Stomach (tissue), 9 donors: ENCODE measurements around the gene CRYGD. TPM values are rescaled to one million over a fixed set of nuclear protein-coding genes. Genes with fewer than 3 reads are reported as not detected.

Experiments
- DNase-seq, 2 donors: peaks; one replicate each; pipeline versions ENCODE4 v3.0.0 to v3.0.0-alpha.2; 2013 to 2019
- H3K27ac ChIP-seq, 5 donors: fragments of 200-600 bp in 4 of 5; sonication (generic) in 4 of 5; one replicate each; pipeline ENCODE4 v1.5.1; 2013 to 2019; ENCODE audit warnings: mild to moderate bottlenecking in 1 of 5, moderate library complexity in 1 of 5
- H3K27me3 ChIP-seq, 3 donors: fragments of 200-600 bp; sonication (generic); one replicate each; pipeline ENCODE4 v1.5.1; 2017 to 2019; ENCODE audit warnings: mixed run types in 1 of 3
- H3K36me3 ChIP-seq, 4 donors: fragments of 200-600 bp; sonication (generic); 1 replicate in 3 of 4; 2 replicates in 1 of 4; pipeline ENCODE4 v1.5.1; 2016 to 2019
- H3K4me1 ChIP-seq, 4 donors: fragments of 200-600 bp; sonication (generic); one replicate each; pipeline ENCODE4 v1.5.1; 2016 to 2019
- H3K4me3 ChIP-seq, 4 donors: fragments of 200-600 bp; sonication (generic) in 3 of 4; one replicate each; pipeline ENCODE4 v1.5.1; 2016 to 2019; ENCODE audit warnings: mild to moderate bottlenecking in 1 of 4
- H3K9me3 ChIP-seq, 4 donors: fragments of 200-600 bp; sonication (generic); one replicate each; pipeline ENCODE4 v1.5.1; 2016 to 2019
- CTCF ChIP-seq, 7 experiments: fragments of 450-650 bp in 4 of 7; fragments of 200-600 bp in 3 of 7; sonication (generic) in 3 of 7; IDR thresholded peaks; one replicate each; pipeline ENCODE4 v1.5.1; 2016 to 2019; ENCODE audit warnings: antibody characterized with exemption in 7 of 7, control low read depth in 2 of 7, mild to moderate bottlenecking in 1 of 7
- EP300 ChIP-seq: sonication (generic); formaldehyde crosslinking; IDR thresholded peaks from one replicate; pipeline ENCODE4 v1.6.1; 2017; ENCODE audit warnings: antibody characterized with exemption
- POLR2A ChIP-seq, 4 donors: fragments of 450-650 bp; IDR thresholded peaks; one replicate each; pipeline ENCODE4 v1.6.1; 2016; ENCODE audit warnings: antibody characterized with exemption in 4 of 4, control low read depth in 2 of 4, mild to moderate bottlenecking in 1 of 4, moderate library complexity in 1 of 4
- POLR2AphosphoS5 ChIP-seq, 3 donors: sonication (generic); formaldehyde crosslinking; IDR thresholded peaks; one replicate each; pipeline ENCODE4 v1.6.1; 2016; ENCODE audit warnings: antibody characterized with exemption in 3 of 3
- WGBS, 5 donors: extraction: QIAGEN DNeasy Blood & Tissue Kit in 3 of 5; methylation state at CpG; one replicate each; pipeline versions ENCODE4 v1.1.5 to v1.1.7; 2013 to 2018; 5-methylcytosine and 5-hydroxymethylcytosine counted together
- intact Hi-C: fragments of 100-400 bp; cut with DNase I; formaldehyde crosslinking; loops from one replicate; pipeline ENCODE4 v1.15.1; 2023; ENCODE audit warnings: low total_unique reads
- polyA plus RNA-seq, 3 donors: library from polyadenylated mRNA; stranded (reverse); fragments of 200-250 nt; gene quantifications; one replicate each; pipeline ENCODE4 v1.2.3, GENCODE V29; 2013
- total RNA-seq, 5 donors: library from RNA; depleted of rRNA; stranded (reverse); fragments of >200 nt; gene quantifications; one replicate each; pipeline versions ENCODE4 v1.1.0 to v1.2.3, GENCODE V29; 2014 to 2016
- donor health status: healthy with polysubstance abuse.
- donor health status: Bipolar disorder and iron deficiency.
- donor health status: healthy.

CRYGD gene
- total and polyA plus RNA-seq, 8 donors: not detected

GRCh38 chr2:208147759-208148158 is 23.4 kb upstream of the CRYGD start:
- Histone ChIP-seq H3K27me3 (no peaks in the 10 kb centered on the region), H3K27ac (no peak overlapping the region), H3K9me3 (peaks cover 0 to 8% (median 2%) of the 10 kb centered on the region in 4 donors), H3K4me1 (peaks cover 0 to 5% (median 0%) of the 10 kb centered on the region in 4 donors), H3K36me3 (no peaks in the 10 kb centered on the region), H3K4me3 (no peak overlapping the region)
- WGBS, 5 donors: 76 to 89% (median 82%) methylated on average over 3 of the region's 3 CpGs
- intact Hi-C loops: no loop called here
- no peak for DNase-seq
- TF ChIP-seq POLR2AphosphoS5 (IDR thresholded peaks at IDR 0.05) (no peak), CTCF (IDR thresholded peaks at IDR 0.05) (no peak), POLR2A (IDR thresholded peaks at IDR 0.05) (no peak), EP300 (no peak)

DNA sequence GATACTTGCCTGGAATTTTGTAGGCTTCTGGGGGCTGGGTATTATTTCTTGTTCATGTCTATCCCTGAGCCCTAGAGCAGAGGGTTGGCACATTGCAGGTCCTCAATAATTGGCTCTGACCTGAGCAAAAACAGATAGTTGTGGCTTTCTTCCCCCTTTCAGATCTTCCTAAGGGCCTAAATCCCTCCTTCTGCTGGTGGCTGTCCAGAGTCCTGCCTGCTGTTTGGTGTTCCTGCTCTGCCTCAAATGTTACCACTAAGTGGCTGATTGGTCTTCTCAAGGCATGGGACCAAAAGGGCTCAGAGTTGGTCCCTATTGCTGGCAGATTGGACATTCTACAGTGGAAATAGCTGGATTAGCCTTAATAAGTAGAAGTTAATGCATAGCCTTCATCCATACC is 22.7 kb upstream of the CRYGD start:
- intact Hi-C loops: no loop called here
- no peaks in the 10 kb centered on the region for H3K27me3 ChIP-seq
- no peak overlapping the region for H3K27ac ChIP-seq

GRCh38 chr2:208146006-208146405 is 21.7 kb upstream of the CRYGD start, which contains the start of gene CRYGB:
CRYGB (minus strand) TSS chr2:208146158; CDS start chr2:208146120, 38 bp downstream.
- DNase-seq: no peak
- WGBS, 5 donors: 61 to 80% (median 63%) methylated on average over 6 of the region's 6 CpGs
- H3K27me3 ChIP-seq: no peaks in the 10 kb centered on the region
- no peaks in the 10 kb centered on the region for H3K36me3 ChIP-seq
- no peak for TF ChIP-seq CTCF (IDR thresholded peaks at IDR 0.05)
- no peak for TF ChIP-seq POLR2A (IDR thresholded peaks at IDR 0.05)
- no peak for TF ChIP-seq POLR2AphosphoS5 (IDR thresholded peaks at IDR 0.05)
- no peak for TF ChIP-seq EP300
- H3K27ac ChIP-seq: no peak within 1 kb of the TSS
- H3K4me3 ChIP-seq: no peak within 1 kb of the TSS
- peaks cover 0 to 11% (median 3%) of the 10 kb centered on the region in 4 donors for H3K4me1 ChIP-seq
- intact Hi-C loops: no loop called here
- no peaks in the 10 kb centered on the region for H3K9me3 ChIP-seq

More for the DNA sequence above, 22.7 kb upstream of the CRYGD start:
- no peak for TF ChIP-seq POLR2A (IDR thresholded peaks at IDR 0.05)
- TF ChIP-seq CTCF (IDR thresholded peaks at IDR 0.05): no peak
- no peak for TF ChIP-seq POLR2AphosphoS5 (IDR thresholded peaks at IDR 0.05)
- no peak for TF ChIP-seq EP300
- no peak for DNase-seq
- peaks cover 0 to 11% (median 3%) of the 10 kb centered on the region in 4 donors for H3K4me1 ChIP-seq
- H3K4me3 ChIP-seq: no peak overlapping the region
- H3K36me3 ChIP-seq: no peaks in the 10 kb centered on the region
- peaks cover 0 to 8% (median 2%) of the 10 kb centered on the region in 4 donors for H3K9me3 ChIP-seq

DNA sequence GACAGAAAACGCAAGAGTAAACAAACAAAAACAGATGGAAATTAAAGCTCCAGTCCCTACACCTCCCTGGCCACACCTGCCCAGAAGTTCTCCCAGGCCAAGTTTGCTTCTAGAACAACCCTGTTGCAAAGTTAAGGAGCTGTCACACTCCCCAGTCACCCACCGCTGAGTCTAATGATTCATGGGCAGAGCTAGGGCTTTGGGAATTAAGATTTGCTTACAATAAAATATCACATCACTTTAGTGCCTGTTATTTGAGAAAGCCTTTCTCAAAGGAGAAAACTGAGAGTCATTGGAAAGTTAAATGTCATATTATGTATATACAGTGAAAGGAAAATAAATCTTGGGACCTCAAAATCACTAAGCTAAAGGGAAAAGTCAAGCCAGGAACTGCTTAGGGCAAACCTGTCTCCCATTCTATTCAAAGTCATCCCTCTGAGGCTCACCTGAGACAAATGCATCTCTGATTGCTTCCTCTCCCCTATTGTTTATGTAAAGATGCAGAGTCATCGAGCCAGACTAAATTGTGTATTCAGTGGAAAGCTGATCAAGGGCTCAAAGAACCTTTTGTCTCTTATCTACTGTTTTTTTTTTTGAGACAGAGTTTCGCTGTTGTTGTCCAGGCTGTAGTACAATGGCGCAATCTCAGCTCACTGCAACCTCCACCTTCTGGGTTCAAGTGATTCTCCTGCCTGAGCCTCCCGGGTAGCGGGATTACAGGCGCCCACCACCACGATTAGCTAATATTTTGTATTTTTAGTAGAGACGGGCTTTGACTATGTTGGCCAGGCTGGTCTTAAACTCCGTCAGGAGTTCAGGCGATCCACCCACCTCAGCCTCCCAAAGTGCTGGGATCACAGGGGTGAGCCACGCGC is 18.8 kb upstream of the CRYGD start:
- no peak overlapping the region for H3K27ac ChIP-seq
- no peak for TF ChIP-seq POLR2A (IDR thresholded peaks at IDR 0.05)
- TF ChIP-seq EP300: no peak
- no peak for TF ChIP-seq POLR2AphosphoS5 (IDR thresholded peaks at IDR 0.05)
- no peak for TF ChIP-seq CTCF (IDR thresholded peaks at IDR 0.05)
- no peaks in the 10 kb centered on the region for H3K9me3 ChIP-seq

More for the DNA sequence above, 18.8 kb upstream of the CRYGD start:
- no peaks in the 10 kb centered on the region for H3K27me3 ChIP-seq
- no peaks in the 10 kb centered on the region for H3K36me3 ChIP-seq
- WGBS, 5 donors: 30 to 64% (median 31%) methylated on average over 12 to 14 of the region's 14 CpGs
- intact Hi-C loops: no loop called here
- H3K4me3 ChIP-seq: no peak overlapping the region
- peaks cover 0 to 11% (median 3%) of the 10 kb centered on the region in 4 donors for H3K4me1 ChIP-seq
- no peak for DNase-seq
